HepG2 (cell line): ENCODE data around the gene ARL10. TPM values are rescaled to one million over a fixed set of nuclear protein-coding genes. Genes with fewer than 3 reads are reported as not detected.
A peak's percentile ranks its signal among the peaks of the same experiment; 100 is the strongest.

ENCODE experiments used
- ATAC-seq: fragments of 200-7000 bp; cut with Tn5 transposase; 3 replicates; pipeline ENCODE4 v1.9.1; 2020; ENCODE audit warnings: mild to moderate bottlenecking, moderate library complexity
- BruUV-seq: library from RNA; stranded (reverse); fragments of 400-500 nt; replicated peaks from 2 replicates; lab custom pipeline; 2021; lab: Mats Ljungman, UMichigan
- CTCF ChIA-PET: fragments of 300-600 bp; formaldehyde crosslinking; extraction: SDS; loops from one replicate; lab custom pipeline; 2021; ENCODE audit warnings: low total read pairs, inconsistent platforms, low intra/inter-chr PET ratio; lab: Yijun Ruan, JAX
- POLR2A ChIA-PET: fragments of 350-600 bp; sonication (Branson Sonifier 250); formaldehyde crosslinking; loops from one replicate; lab custom pipeline; 2020; ENCODE audit warnings: antibody characterized with exemption, inconsistent platforms; lab: Yijun Ruan, JAX
- DNase-seq: peaks from one replicate; pipeline ENCODE4 v3.0.0-alpha.2; 2015; ENCODE audit warnings: low spot score
- FAIRE-seq: peaks from 3 replicates; lab custom pipeline; 2011; peaks lifted over from hg19 to GRCh38; lab: Jason Lieb, UNC
- H2AFZ ChIP-seq: one replicate; pipeline ENCODE4 v1.6.1; 2011; ENCODE audit warnings: low read length, inconsistent platforms
- H3K27ac ChIP-seq: fragments of 300-600 bp; 3 replicates; pipeline ENCODE4 v1.8.0; 2011; ENCODE audit warnings: mixed run types, mild to moderate bottlenecking, mixed read lengths, low read length, inconsistent platforms; ENCODE audit not compliant: insufficient read depth; ENCODE audit errors: extremely low read length
- H3K27me3 ChIP-seq, 2 experiments: fragments of 200-600 bp in 1 of 2; 2 replicates in 1 of 2; 3 replicates in 1 of 2; pipeline versions ENCODE4 v1.6.0 to v1.8.0; 2011; ENCODE audit warnings: low read length in 2 of 2, mild to moderate bottlenecking in 2 of 2, moderate library complexity in 2 of 2, inconsistent platforms in 1 of 2; ENCODE audit not compliant: insufficient read depth in 2 of 2, control insufficient read depth in 1 of 2
- H3K36me3 ChIP-seq, 2 experiments: fragments of 200-600 bp in 1 of 2; replicated peaks in 1 of 2; 2 replicates in 1 of 2; 3 replicates in 1 of 2; pipeline versions ENCODE4 v1.5.1 to v1.8.0; 2011; ENCODE audit warnings: low read length in 2 of 2, inconsistent platforms in 1 of 2; ENCODE audit not compliant: insufficient read depth in 2 of 2, control insufficient read depth in 1 of 2
- H3K4me1 ChIP-seq: 2 replicates; pipeline ENCODE4 v1.5.1; 2012; ENCODE audit warnings: low read length, inconsistent platforms; ENCODE audit not compliant: insufficient read depth
- H3K4me2 ChIP-seq: 2 replicates; pipeline ENCODE4 v1.6.0; 2011; ENCODE audit warnings: low read depth, low read length, inconsistent platforms
- H3K4me3 ChIP-seq, 3 experiments: fragments of 200-600 bp in 1 of 3; sonication (generic), shearing (Covaris generic) in 1 of 3; replicated peaks in 1 of 3; 2 replicates each; pipeline ENCODE4 v1.5.1; 2011 to 2016; ENCODE audit warnings: low read length in 3 of 3, inconsistent platforms in 2 of 3, low read depth in 2 of 3, mild to moderate bottlenecking in 2 of 3, control low read depth in 1 of 3, mixed read lengths in 1 of 3; ENCODE audit not compliant: insufficient read depth in 1 of 3
- H3K79me2 ChIP-seq: one replicate; pipeline ENCODE4 v1.6.1; 2011; ENCODE audit warnings: low read length, inconsistent platforms; ENCODE audit not compliant: insufficient read depth
- H3K9ac ChIP-seq: 2 replicates; pipeline ENCODE4 v1.6.0; 2011; ENCODE audit warnings: mild to moderate bottlenecking, low read depth, low read length, inconsistent platforms; ENCODE audit not compliant: insufficient read depth
- H3K9me3 ChIP-seq: 2 replicates; pipeline ENCODE4 v1.5.1; 2012; ENCODE audit warnings: mild to moderate bottlenecking, low read length
- H4K20me1 ChIP-seq: 2 replicates; pipeline ENCODE4 v1.6.0; 2011; ENCODE audit warnings: inconsistent platforms, mild to moderate bottlenecking, low read length, moderate library complexity; ENCODE audit not compliant: insufficient read depth
- GABPA ChIP-seq, 2 experiments: IDR thresholded peaks; 2 replicates each; pipeline ENCODE4 v1.6.1; 2011 to 2016; ENCODE audit warnings: low read depth in 2 of 2, low read length in 1 of 2, missing biosample characterization in 1 of 2, missing genetic modification characterization in 1 of 2
- HOXA5 ChIP-seq: sonication (generic); formaldehyde crosslinking; IDR thresholded peaks from 2 replicates; pipeline ENCODE4 v1.4.0; 2020; ENCODE audit warnings: missing genetic modification reagents
- MEF2D ChIP-seq: sonication (generic); formaldehyde crosslinking; IDR thresholded peaks from 2 replicates; pipeline ENCODE4 v1.5.1; 2020; ENCODE audit warnings: mild to moderate bottlenecking, missing genetic modification reagents
- MIXL1 ChIP-seq: IDR thresholded peaks from 2 replicates; pipeline ENCODE4 v1.6.1; 2016
- NFATC3 ChIP-seq: sonication (generic); formaldehyde crosslinking; IDR thresholded peaks from 2 replicates; pipeline ENCODE4 v1.5.1; 2020; ENCODE audit warnings: mild to moderate bottlenecking, missing genetic modification reagents
- PHF20 ChIP-seq: sonication (generic); formaldehyde crosslinking; IDR thresholded peaks from 2 replicates; pipeline ENCODE4 v1.5.0; 2020; ENCODE audit warnings: mild to moderate bottlenecking, missing genetic modification reagents
- TAF15 ChIP-seq: fragments of 200-400 bp; formaldehyde crosslinking; IDR thresholded peaks from one replicate; pipeline ENCODE4 v1.6.1; 2018; ENCODE audit warnings: mild to moderate bottlenecking, low read depth, low read length; ENCODE audit not compliant: poor library complexity, severe bottlenecking
- ZNF674 ChIP-seq: sonication (generic); formaldehyde crosslinking; IDR thresholded peaks from 2 replicates; pipeline ENCODE4 v1.5.0; 2020; ENCODE audit warnings: low read depth, mild to moderate bottlenecking, missing genetic modification reagents
- WGBS: methylation state at CpG from one replicate; pipeline ENCODE4 v1.1.6; 2017; ENCODE audit warnings: low lambda C conversion rate; 5-methylcytosine and 5-hydroxymethylcytosine counted together
- in situ Hi-C: cut with HindIII; loops from 2 replicates; pipeline ENCODE4 v1.10.0; 2017; ENCODE audit warnings: low pct_unique_long_range_greater_than_20kb; ENCODE audit not compliant: extremely low pct_ligation_motif_present
- intact Hi-C: fragments of 100-400 bp; cut with micrococcal nuclease; formaldehyde crosslinking; loops from one replicate; pipeline ENCODE4 v1.10.0; 2022; ENCODE audit not compliant: unreplicated experiment
- polyA plus RNA-seq, 8 experiments: library from polyadenylated mRNA; depleted of rRNA in 3 of 8; stranded (reverse) in 7 of 8; unstranded in 1 of 8; fragments of >200 nt; fragmentation: Illumina TruSeq in 4 of 8; extraction: Trizol in 4 of 8; gene quantifications; 2 replicates each; pipeline versions ENCODE4 v1.2.1 to v1.2.3, GENCODE V29; 2011 to 2016; ENCODE audit warnings: low read depth in 4 of 8, missing spikeins in 1 of 8, mixed read lengths in 1 of 8; ENCODE audit not compliant: insufficient read depth in 1 of 8
- total RNA-seq, 5 experiments: library from RNA; depleted of rRNA; stranded (reverse); fragments of >200 nt; fragmentation: Illumina TruSeq; extraction: Trizol; gene quantifications; 2 replicates each; pipeline ENCODE4 v1.2.3, GENCODE V29; 2016; ENCODE audit warnings: low read depth in 1 of 5
- TF ChIP-seq, protein P1 (sequence below): IDR thresholded peaks from 2 replicates; pipeline ENCODE4 v1.6.1; 2016; ENCODE audit warnings: missing genetic modification reagents, missing compliant biosample characterization
- TF ChIP-seq, protein P2 (sequence below): fragments of 450-650 bp; IDR thresholded peaks from 2 replicates; pipeline ENCODE4 v1.6.1; 2017; ENCODE audit warnings: mild to moderate bottlenecking
- TF ChIP-seq, protein P3 (sequence below): sonication (generic); formaldehyde crosslinking; IDR thresholded peaks from 2 replicates; pipeline ENCODE4 v1.5.1; 2020; ENCODE audit warnings: mild to moderate bottlenecking, missing genetic modification reagents, borderline replicate concordance
- TF ChIP-seq, protein P4 (sequence below): sonication (generic); formaldehyde crosslinking; IDR thresholded peaks from 2 replicates; pipeline ENCODE4 v1.8.0; 2022; ENCODE audit warnings: missing genetic modification reagents, low read depth, mild to moderate bottlenecking, borderline replicate concordance

ARL10 gene
- total and polyA plus RNA-seq, 2 of the 13 experiments (the other 11 are each of a cell fraction or from before 2014, with no cell fraction given) = 0.18 to 0.50 TPM

DNA sequence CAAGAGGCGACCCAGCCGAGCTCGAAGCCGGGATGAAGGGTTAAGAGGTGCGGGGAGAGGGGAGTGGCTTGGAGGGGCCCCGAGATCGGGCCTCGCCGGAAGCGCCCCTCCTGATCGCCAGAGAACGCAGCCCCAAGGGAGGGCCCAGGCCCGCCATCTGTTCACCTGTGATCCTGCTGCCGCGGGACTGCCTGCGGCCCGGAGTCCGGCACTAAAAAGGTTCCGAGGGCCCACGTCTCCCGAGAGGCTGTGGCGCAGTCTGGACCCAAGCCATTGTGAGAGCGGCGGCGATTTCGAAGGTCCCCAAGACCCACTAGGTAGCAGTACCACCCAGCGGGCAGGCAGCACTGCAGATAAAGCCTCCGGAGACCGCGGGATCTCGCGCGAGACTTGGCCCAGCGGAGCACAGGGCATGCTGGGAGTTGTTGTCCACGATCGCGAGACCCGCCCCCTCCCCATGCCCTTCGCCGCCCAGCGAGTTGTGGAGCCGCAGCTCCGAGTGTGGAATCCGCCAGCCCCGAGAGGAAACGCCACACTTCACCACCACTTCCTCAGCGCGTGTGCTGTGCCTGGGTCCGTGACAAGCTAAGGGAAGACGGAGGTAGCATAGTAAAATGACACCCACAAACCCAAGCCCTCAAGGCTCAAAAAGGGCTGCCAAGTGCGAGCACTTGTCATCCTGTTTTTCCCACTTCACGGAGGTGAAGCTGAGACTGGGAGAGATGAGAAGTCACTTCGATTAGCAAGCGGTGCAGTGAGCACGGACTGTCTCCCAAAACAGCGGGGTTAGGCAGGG lies 3.7 kb upstream of the ARL10 start, which contains the start of gene KIAA1191:
KIAA1191 (minus strand) TSS at position 328 of the 796 bp plus-strand sequence. CDS start 2,256 bp downstream, outside the sequence.
- in situ Hi-C loops = no loop called here
- H3K9ac ChIP-seq = peak within 1 kb of the TSS; percentile 84
- intact Hi-C loops = loop anchor here (1.0 kb wide), 1 partner anchor 11 kb away; no protein-coding TSS in a partner anchor
- peaks cover 3% of the 10 kb centered on the region; the same call in 1 of the 2 replicates for H4K20me1 ChIP-seq
- under 1% methylated on average over 26 of the region's 56 CpGs for WGBS
- CTCF ChIA-PET = no interaction called here
- FAIRE-seq (peak; percentile 88), ATAC-seq (peak; percentile 98), DNase-seq (peak; percentile 86)
- H3K79me2 ChIP-seq = peaks cover 33% of the 10 kb centered on the region
- H3K4me1 ChIP-seq = peaks cover 45% of the 10 kb centered on the region
- POLR2A ChIA-PET = interaction anchor here (0.7 to 3.9 kb wide), 15 partner anchors 8 to 188 kb away, joined by 3 to 37 read pairs (median 6); partner anchors contain the start of genes CDHR2, FAF2, HIGD2A and NOP16
- peak within 1 kb of the TSS; percentile 91 for H2AFZ ChIP-seq
- H3K36me3 ChIP-seq = peaks cover 3 to 21% of the 10 kb centered on the region in 2 experiments
- no peaks in the 10 kb centered on the region for H3K9me3 ChIP-seq
- peak within 1 kb of the TSS; percentile 60 for H3K27ac ChIP-seq
- no TSS peak for BruUV-seq
- H3K4me2 ChIP-seq = peak within 1 kb of the TSS; percentile 89
- H3K27me3 ChIP-seq = peaks cover 3 to 6% of the 10 kb centered on the region in 2 experiments; a peak in 4 of 5 replicates
- peak within 1 kb of the TSS; percentile 76 to 91 (median 87) for H3K4me3 ChIP-seq
- TF ChIP-seq GABPA (IDR thresholded peaks at IDR 0.05; ENCODE audit: low read depth, low read length) (no peak), GABPA (CRISPR knock-in tag; IDR thresholded peaks at IDR 0.05; ENCODE audit: low read depth) (peak; percentile 66; the same call in 1 of the 2 replicates), MEF2D (CRISPR knock-in tag) (peak; percentile 3; the same call in 1 of the 2 replicates), HOXA5 (CRISPR knock-in tag) (0 out of 2 replicates have a peak, but pooled peaks have one; percentile 46), NFATC3 (CRISPR knock-in tag) (peak; percentile 79; the same call in 1 of the 2 replicates), PHF20 (CRISPR knock-in tag) (peak; percentile 76), TAF15 (peak; percentile 74), ZNF674 (CRISPR knock-in tag) (no peak), MIXL1 (CRISPR knock-in tag) (peak; percentile 20; the same call in 1 of the 2 replicates)
- TF ChIP-seq, protein P1, sequence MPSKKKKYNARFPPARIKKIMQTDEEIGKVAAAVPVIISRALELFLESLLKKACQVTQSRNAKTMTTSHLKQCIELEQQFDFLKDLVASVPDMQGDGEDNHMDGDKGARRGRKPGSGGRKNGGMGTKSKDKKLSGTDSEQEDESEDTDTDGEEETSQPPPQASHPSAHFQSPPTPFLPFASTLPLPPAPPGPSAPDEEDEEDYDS (CRISPR knock-in tag) = peak; percentile 100
- TF ChIP-seq, protein P2, sequence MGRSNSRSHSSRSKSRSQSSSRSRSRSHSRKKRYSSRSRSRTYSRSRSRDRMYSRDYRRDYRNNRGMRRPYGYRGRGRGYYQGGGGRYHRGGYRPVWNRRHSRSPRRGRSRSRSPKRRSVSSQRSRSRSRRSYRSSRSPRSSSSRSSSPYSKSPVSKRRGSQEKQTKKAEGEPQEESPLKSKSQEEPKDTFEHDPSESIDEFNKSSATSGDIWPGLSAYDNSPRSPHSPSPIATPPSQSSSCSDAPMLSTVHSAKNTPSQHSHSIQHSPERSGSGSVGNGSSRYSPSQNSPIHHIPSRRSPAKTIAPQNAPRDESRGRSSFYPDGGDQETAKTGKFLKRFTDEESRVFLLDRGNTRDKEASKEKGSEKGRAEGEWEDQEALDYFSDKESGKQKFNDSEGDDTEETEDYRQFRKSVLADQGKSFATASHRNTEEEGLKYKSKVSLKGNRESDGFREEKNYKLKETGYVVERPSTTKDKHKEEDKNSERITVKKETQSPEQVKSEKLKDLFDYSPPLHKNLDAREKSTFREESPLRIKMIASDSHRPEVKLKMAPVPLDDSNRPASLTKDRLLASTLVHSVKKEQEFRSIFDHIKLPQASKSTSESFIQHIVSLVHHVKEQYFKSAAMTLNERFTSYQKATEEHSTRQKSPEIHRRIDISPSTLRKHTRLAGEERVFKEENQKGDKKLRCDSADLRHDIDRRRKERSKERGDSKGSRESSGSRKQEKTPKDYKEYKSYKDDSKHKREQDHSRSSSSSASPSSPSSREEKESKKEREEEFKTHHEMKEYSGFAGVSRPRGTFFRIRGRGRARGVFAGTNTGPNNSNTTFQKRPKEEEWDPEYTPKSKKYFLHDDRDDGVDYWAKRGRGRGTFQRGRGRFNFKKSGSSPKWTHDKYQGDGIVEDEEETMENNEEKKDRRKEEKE = no peak
- TF ChIP-seq, protein P3, sequence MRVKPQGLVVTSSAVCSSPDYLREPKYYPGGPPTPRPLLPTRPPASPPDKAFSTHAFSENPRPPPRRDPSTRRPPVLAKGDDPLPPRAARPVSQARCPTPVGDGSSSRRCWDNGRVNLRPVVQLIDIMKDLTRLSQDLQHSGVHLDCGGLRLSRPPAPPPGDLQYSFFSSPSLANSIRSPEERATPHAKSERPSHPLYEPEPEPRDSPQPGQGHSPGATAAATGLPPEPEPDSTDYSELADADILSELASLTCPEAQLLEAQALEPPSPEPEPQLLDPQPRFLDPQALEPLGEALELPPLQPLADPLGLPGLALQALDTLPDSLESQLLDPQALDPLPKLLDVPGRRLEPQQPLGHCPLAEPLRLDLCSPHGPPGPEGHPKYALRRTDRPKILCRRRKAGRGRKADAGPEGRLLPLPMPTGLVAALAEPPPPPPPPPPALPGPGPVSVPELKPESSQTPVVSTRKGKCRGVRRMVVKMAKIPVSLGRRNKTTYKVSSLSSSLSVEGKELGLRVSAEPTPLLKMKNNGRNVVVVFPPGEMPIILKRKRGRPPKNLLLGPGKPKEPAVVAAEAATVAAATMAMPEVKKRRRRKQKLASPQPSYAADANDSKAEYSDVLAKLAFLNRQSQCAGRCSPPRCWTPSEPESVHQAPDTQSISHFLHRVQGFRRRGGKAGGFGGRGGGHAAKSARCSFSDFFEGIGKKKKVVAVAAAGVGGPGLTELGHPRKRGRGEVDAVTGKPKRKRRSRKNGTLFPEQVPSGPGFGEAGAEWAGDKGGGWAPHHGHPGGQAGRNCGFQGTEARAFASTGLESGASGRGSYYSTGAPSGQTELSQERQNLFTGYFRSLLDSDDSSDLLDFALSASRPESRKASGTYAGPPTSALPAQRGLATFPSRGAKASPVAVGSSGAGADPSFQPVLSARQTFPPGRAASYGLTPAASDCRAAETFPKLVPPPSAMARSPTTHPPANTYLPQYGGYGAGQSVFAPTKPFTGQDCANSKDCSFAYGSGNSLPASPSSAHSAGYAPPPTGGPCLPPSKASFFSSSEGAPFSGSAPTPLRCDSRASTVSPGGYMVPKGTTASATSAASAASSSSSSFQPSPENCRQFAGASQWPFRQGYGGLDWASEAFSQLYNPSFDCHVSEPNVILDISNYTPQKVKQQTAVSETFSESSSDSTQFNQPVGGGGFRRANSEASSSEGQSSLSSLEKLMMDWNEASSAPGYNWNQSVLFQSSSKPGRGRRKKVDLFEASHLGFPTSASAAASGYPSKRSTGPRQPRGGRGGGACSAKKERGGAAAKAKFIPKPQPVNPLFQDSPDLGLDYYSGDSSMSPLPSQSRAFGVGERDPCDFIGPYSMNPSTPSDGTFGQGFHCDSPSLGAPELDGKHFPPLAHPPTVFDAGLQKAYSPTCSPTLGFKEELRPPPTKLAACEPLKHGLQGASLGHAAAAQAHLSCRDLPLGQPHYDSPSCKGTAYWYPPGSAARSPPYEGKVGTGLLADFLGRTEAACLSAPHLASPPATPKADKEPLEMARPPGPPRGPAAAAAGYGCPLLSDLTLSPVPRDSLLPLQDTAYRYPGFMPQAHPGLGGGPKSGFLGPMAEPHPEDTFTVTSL (CRISPR knock-in tag) = peak; percentile 75
- TF ChIP-seq, protein P4, sequence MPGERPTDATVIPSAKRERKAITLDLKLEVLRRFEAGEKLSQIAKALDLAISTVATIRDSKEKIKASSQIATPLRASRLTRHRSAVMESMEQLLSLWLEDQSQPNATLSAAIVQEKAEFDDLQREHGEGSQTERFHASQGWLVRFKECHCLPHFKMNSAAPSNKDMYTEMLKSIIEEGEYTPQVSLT = no peak
